H1 (cell line): ENCODE results near the gene MSI2. TPM values are rescaled to one million over a fixed set of nuclear protein-coding genes. Genes with fewer than 3 reads are reported as not detected.

Experiments used
- CTCF ChIA-PET: fragments of 300-600 bp; sonication (Branson Sonifier 250); formaldehyde crosslinking; loops from one replicate; lab custom pipeline; 2021; ENCODE audit not compliant: partially characterized antibody; lab: Charles Lee
- POLR2A ChIA-PET: fragments of 300-600 bp; sonication (Branson Sonifier 250); formaldehyde crosslinking; loops from one replicate; lab custom pipeline; 2021; ENCODE audit warnings: inconsistent platforms; ENCODE audit not compliant: partially characterized antibody; lab: Charles Lee
- DNase-seq, 2 experiments: peaks; one replicate each; pipeline versions ENCODE4 v3.0.0 to v3.0.0-alpha.2; 2010 to 2022; ENCODE audit warnings: low spot score in 2 of 2, low read depth in 1 of 2, mixed read lengths in 1 of 2
- FAIRE-seq: peaks from 2 replicates; lab custom pipeline; 2011; peaks lifted over from hg19 to GRCh38; lab: Jason Lieb, UNC
- H2AFZ ChIP-seq: 2 replicates; pipeline ENCODE4 v1.8.1; 2012; ENCODE audit warnings: low read length, inconsistent platforms
- H2AK5ac ChIP-seq: 2 replicates; pipeline ENCODE4 v1.6.1; 2013; ENCODE audit warnings: low read depth, low read length
- H2BK120ac ChIP-seq: replicated peaks from 2 replicates; pipeline ENCODE3; 2013; ENCODE audit warnings: low read depth, low read length, inconsistent platforms
- H2BK12ac ChIP-seq: 2 replicates; pipeline ENCODE4 v1.6.1; 2013; ENCODE audit warnings: low read depth, low read length
- H2BK15ac ChIP-seq: 2 replicates; pipeline ENCODE4 v1.6.1; 2013; ENCODE audit warnings: low read length
- H2BK20ac ChIP-seq: 2 replicates; pipeline ENCODE4 v1.6.1; 2013; ENCODE audit warnings: low read length
- H2BK5ac ChIP-seq: 2 replicates; pipeline ENCODE4 v1.6.1; 2013; ENCODE audit warnings: low read depth, low read length
- H3K14ac ChIP-seq: 2 replicates; pipeline ENCODE4 v1.6.1; 2013; ENCODE audit warnings: inconsistent platforms; ENCODE audit not compliant: insufficient read length
- H3K18ac ChIP-seq: 2 replicates; pipeline ENCODE4 v1.6.1; 2013; ENCODE audit warnings: low read length; ENCODE audit errors: extremely low read depth
- H3K23ac ChIP-seq: 2 replicates; pipeline ENCODE4 v1.6.1; 2013; ENCODE audit warnings: inconsistent platforms; ENCODE audit not compliant: insufficient read length
- H3K23me2 ChIP-seq: 2 replicates; pipeline ENCODE4 v1.6.1; 2013; ENCODE audit warnings: low read depth, low read length
- H3K27ac ChIP-seq: 2 replicates; pipeline ENCODE4 v1.6.1; 2011; ENCODE audit warnings: low read depth, low read length, inconsistent platforms
- H3K27me3 ChIP-seq, 4 experiments: replicated peaks in 1 of 4; 1 replicate in 1 of 4; 2 replicates in 3 of 4; pipeline versions ENCODE4 v1.6.1 to v1.8.1; 2011 to 2013; ENCODE audit warnings: low read length in 3 of 4, mild to moderate bottlenecking in 3 of 4, inconsistent platforms in 2 of 4, mixed read lengths in 2 of 4, moderate library complexity in 1 of 4; ENCODE audit not compliant: control insufficient read depth in 3 of 4, insufficient read depth in 3 of 4; ENCODE audit errors: extremely low read depth in 1 of 4
- H3K36me3 ChIP-seq, 4 experiments: 2 replicates each; pipeline versions ENCODE4 v1.6.1 to v1.8.1; 2011 to 2013; ENCODE audit warnings: mild to moderate bottlenecking in 4 of 4, low read length in 3 of 4, moderate library complexity in 2 of 4, control low read depth in 1 of 4, inconsistent platforms in 1 of 4; ENCODE audit not compliant: insufficient read depth in 4 of 4, control insufficient read depth in 2 of 4
- H3K4ac ChIP-seq: replicated peaks from 2 replicates; pipeline ENCODE3; 2013; ENCODE audit warnings: low read length, low read depth, mixed read lengths, inconsistent platforms; ENCODE audit not compliant: insufficient read length
- H3K4me1 ChIP-seq, 4 experiments: replicated peaks in 1 of 4; 1 replicate in 1 of 4; 2 replicates in 3 of 4; pipeline versions ENCODE4 v1.6.1 to v1.8.1; 2011 to 2013; ENCODE audit warnings: low read length in 3 of 4, inconsistent platforms in 2 of 4, mixed read lengths in 1 of 4; ENCODE audit not compliant: insufficient read depth in 4 of 4, control insufficient read depth in 3 of 4
- H3K4me2 ChIP-seq, 2 experiments: 2 replicates each; pipeline versions ENCODE4 v1.6.1 to v1.8.1; 2011 to 2013; ENCODE audit warnings: low read depth in 2 of 2, low read length in 2 of 2, control low read depth in 1 of 2, inconsistent platforms in 1 of 2, mild to moderate bottlenecking in 1 of 2; ENCODE audit not compliant: insufficient read depth in 1 of 2
- H3K4me3 ChIP-seq, 4 experiments: fragments of 200-600, 300-600 bp in 1 of 4; sonication (generic), shearing (Covaris generic), sonication (Bioruptor Twin) in 1 of 4; 2 replicates each; pipeline versions ENCODE4 v1.5.1 to v1.8.1; 2011 to 2016; ENCODE audit warnings: low read length in 4 of 4, low read depth in 3 of 4, control low read depth in 2 of 4, inconsistent platforms in 2 of 4, mild to moderate bottlenecking in 2 of 4, mixed read lengths in 1 of 4, moderate library complexity in 1 of 4; ENCODE audit not compliant: insufficient read depth in 2 of 4; ENCODE audit errors: extremely low read depth in 1 of 4
- H3K56ac ChIP-seq: replicated peaks from 2 replicates; pipeline ENCODE3; 2013; ENCODE audit warnings: low read depth, mild to moderate bottlenecking, mixed read lengths, low read length, inconsistent platforms; ENCODE audit not compliant: insufficient read length
- H3K79me1 ChIP-seq: 2 replicates; pipeline ENCODE4 v1.6.1; 2013; ENCODE audit warnings: low read depth, low read length, control low read depth
- H3K79me2 ChIP-seq, 2 experiments: 2 replicates each; pipeline versions ENCODE4 v1.6.1 to v1.8.1; 2012 to 2013; ENCODE audit warnings: low read length in 2 of 2, mild to moderate bottlenecking in 2 of 2, inconsistent platforms in 1 of 2; ENCODE audit not compliant: insufficient read depth in 2 of 2, control insufficient read depth in 1 of 2
- H3K9ac ChIP-seq, 4 experiments: replicated peaks in 1 of 4; 1 replicate in 1 of 4; 2 replicates in 3 of 4; pipeline versions ENCODE4 v1.6.1 to v1.8.1; 2011 to 2013; ENCODE audit warnings: low read depth in 3 of 4, low read length in 3 of 4, control low read depth in 2 of 4, mild to moderate bottlenecking in 2 of 4, moderate library complexity in 2 of 4, inconsistent platforms in 1 of 4; ENCODE audit errors: extremely low read depth in 1 of 4
- H3K9me3 ChIP-seq, 2 experiments: 2 replicates each; pipeline versions ENCODE4 v1.6.1 to v1.8.1; 2012 to 2013; ENCODE audit warnings: mild to moderate bottlenecking in 2 of 2, moderate library complexity in 2 of 2, control low read depth in 1 of 2, inconsistent platforms in 1 of 2, low read depth in 1 of 2, low read length in 1 of 2, mixed read lengths in 1 of 2; ENCODE audit not compliant: insufficient read depth in 2 of 2
- H4K20me1 ChIP-seq, 2 experiments: replicated peaks in 1 of 2; 2 replicates each; pipeline versions ENCODE3 to v1.8.1; 2011 to 2013; ENCODE audit warnings: inconsistent platforms in 2 of 2, low read length in 2 of 2, mild to moderate bottlenecking in 1 of 2; ENCODE audit not compliant: insufficient read depth in 2 of 2, control insufficient read depth in 1 of 2
- H4K5ac ChIP-seq: 2 replicates; pipeline ENCODE4 v1.6.1; 2013; ENCODE audit warnings: low read length, low read depth, mixed read lengths, inconsistent platforms; ENCODE audit not compliant: insufficient read length
- H4K8ac ChIP-seq: 2 replicates; pipeline ENCODE4 v1.8.0; 2013; ENCODE audit warnings: mild to moderate bottlenecking, moderate library complexity, low read length, inconsistent platforms; ENCODE audit not compliant: insufficient read depth; ENCODE audit errors: extremely low read depth
- H4K91ac ChIP-seq: replicated peaks from 2 replicates; pipeline ENCODE3; 2013; ENCODE audit warnings: low read length, mixed read lengths, inconsistent platforms; ENCODE audit not compliant: insufficient read length
- BCL11A ChIP-seq, 2 experiments: IDR thresholded peaks; one replicate each; pipeline ENCODE4 v1.6.1; 2011; ENCODE audit warnings: low read depth in 2 of 2, low read length in 2 of 2, mild to moderate bottlenecking in 2 of 2
- CBX5 ChIP-seq: fragments of 300-800, 300-1000 bp; sonication (generic); IDR thresholded peaks from 2 replicates; pipeline ENCODE4 v1.7.1; 2016; ENCODE audit warnings: antibody characterized with exemption, low read length, low read depth
- CHD2 ChIP-seq: IDR thresholded peaks from 2 replicates; pipeline ENCODE4 v1.6.1; 2012; ENCODE audit warnings: low read length, improper control_type of control experiment
- CREB1 ChIP-seq: IDR thresholded peaks from 2 replicates; pipeline ENCODE4 v1.6.1; 2012; ENCODE audit warnings: inconsistent platforms
- EGR1 ChIP-seq: IDR thresholded peaks from 2 replicates; pipeline ENCODE4 v1.6.1; 2011; ENCODE audit warnings: low read depth, low read length, borderline replicate concordance
- GTF2F1 ChIP-seq: IDR thresholded peaks from 2 replicates; pipeline ENCODE4 v1.6.1; 2012; ENCODE audit warnings: low read depth, low read length, improper control_type of control experiment, borderline replicate concordance
- JUND ChIP-seq: IDR thresholded peaks from 2 replicates; pipeline ENCODE4 v1.6.1; 2011; ENCODE audit warnings: mild to moderate bottlenecking, improper control_type of control experiment, low read length
- POU5F1 ChIP-seq: IDR thresholded peaks from 2 replicates; pipeline ENCODE4 v1.6.1; 2011; ENCODE audit warnings: low read depth, mild to moderate bottlenecking, low read length, moderate library complexity
- SAP30 ChIP-seq: fragments of 300-600 bp; sonication (generic); IDR thresholded peaks from 2 replicates; pipeline ENCODE4 v1.7.1; 2012; ENCODE audit warnings: low read length, moderate library complexity, mild to moderate bottlenecking, inconsistent platforms; ENCODE audit not compliant: insufficient read depth, insufficient replicate concordance
- SP2 ChIP-seq: IDR thresholded peaks from 2 replicates; pipeline ENCODE4 v1.6.1; 2012; ENCODE audit warnings: mild to moderate bottlenecking, low read length, inconsistent platforms
- TAF1 ChIP-seq: IDR thresholded peaks from 2 replicates; pipeline ENCODE4 v1.6.1; 2011; ENCODE audit warnings: mild to moderate bottlenecking, low read depth, low read length
- ZNF274 ChIP-seq: IDR thresholded peaks from 2 replicates; pipeline ENCODE4 v1.7.0; 2012; ENCODE audit warnings: low read length, borderline replicate concordance; ENCODE audit errors: extremely low read depth
- WGBS, 2 experiments: shearing (Covaris generic) in 1 of 2; methylation state at CpG; one replicate each; pipeline versions ENCODE4 v1.1.6 to v1.1.7; 2013 to 2015; ENCODE audit warnings: low lambda C conversion rate in 2 of 2, mixed read lengths in 2 of 2, inconsistent platforms in 1 of 2, low coverage in 1 of 2, missing lambda C conversion rate in 1 of 2; ENCODE audit not compliant: insufficient replicate concordance in 2 of 2, insufficient coverage in 1 of 2, insufficient read length in 1 of 2; ENCODE audit errors: extremely low coverage in 1 of 2, missing lambda C conversion rate in 1 of 2; 5-methylcytosine and 5-hydroxymethylcytosine counted together
- polyA plus RNA-seq, 7 experiments: library from polyadenylated mRNA; depleted of rRNA in 3 of 7; stranded (reverse) in 5 of 7; unstranded in 2 of 7; fragments of >200 nt in 5 of 7; fragments of 200-250 nt in 2 of 7; gene quantifications; 1 replicate in 5 of 7; 2 replicates in 1 of 7; 4 replicates in 1 of 7; pipeline versions ENCODE4 v1.2.1 to v1.2.3, GENCODE V29; 2011 to 2013; ENCODE audit warnings: missing spikeins in 2 of 7, mixed read lengths in 2 of 7
- total RNA-seq: library from RNA; stranded (reverse); fragmentation: NEBNext Ultra II Directional; extraction: Animal tissue kit (Norgen Biotek cat#: 25700); gene quantifications from 2 replicates; pipeline ENCODE4 v1.2.1, GENCODE V29; 2021

Gene MSI2
- total and polyA plus RNA-seq, 2 of the 8 experiments (the other 6 are each of a cell fraction or from before 2014, with no cell fraction given), result 36.7 to 80.6 TPM

DNA sequence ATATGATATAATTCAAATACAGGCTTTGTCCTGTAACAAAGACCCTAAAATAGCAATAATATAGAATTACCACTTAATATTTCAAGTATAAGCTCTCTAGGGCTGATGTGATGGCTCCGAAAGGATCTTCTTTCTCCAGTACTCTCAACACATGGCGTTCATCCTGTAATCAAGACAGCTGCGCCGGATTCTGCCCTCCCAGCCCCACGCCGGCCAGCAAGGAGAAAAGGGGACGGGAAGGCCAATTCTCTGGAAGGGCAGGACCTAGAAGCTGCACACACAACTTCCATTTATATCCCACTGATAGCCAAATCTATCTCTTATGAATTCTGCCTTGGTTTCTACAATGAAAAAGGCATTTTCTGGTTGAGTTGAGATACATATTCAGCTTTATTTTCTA is 456.8 kb downstream of the MSI2 start:
- no peak overlapping the region for H3K23ac ChIP-seq
- H2BK20ac ChIP-seq, result no peak overlapping the region
- H4K5ac ChIP-seq, result no peak overlapping the region
- TF ChIP-seq CHD2, result no peak
- no peak for TF ChIP-seq BCL11A (IDR thresholded peaks at IDR 0.05; ENCODE audit: low read depth in 2 of 2, low read length in 2 of 2)
- no peak for TF ChIP-seq ZNF274
- no peak for TF ChIP-seq SP2
- TF ChIP-seq JUND, result no peak
- no peak for TF ChIP-seq GTF2F1
- no peak for TF ChIP-seq EGR1
- TF ChIP-seq CREB1, result no peak
- TF ChIP-seq SAP30, result no peak
- no peak for TF ChIP-seq CBX5
- no peak for TF ChIP-seq POU5F1
- TF ChIP-seq TAF1, result no peak
- 89% methylated on average over 7 of the region's 7 CpGs; no CpG with 5 or more reads in 1 of the 2 experiments for WGBS, 2 experiments
- H4K91ac ChIP-seq, result no peak overlapping the region
- H3K4me3 ChIP-seq, result no peak overlapping the region
- H3K36me3 ChIP-seq, result no peaks in the 10 kb centered on the region
- FAIRE-seq (no peak), DNase-seq (peak in 1 of 2 experiments; percentile 20)
- no peaks in the 10 kb centered on the region for H3K27me3 ChIP-seq
- CTCF ChIA-PET, result interaction anchor here (0.7 to 3.7 kb wide), 7 partner anchors 15 to 161 kb away, joined by 3 to 11 read pairs (median 3); no protein-coding TSS in a partner anchor
- no peak overlapping the region for H2BK120ac ChIP-seq
- no peaks in the 10 kb centered on the region for H3K79me2 ChIP-seq
- H3K4me1 ChIP-seq, result peaks cover 0 to 4% (median 2%) of the 10 kb centered on the region in 4 experiments; a peak in 5 of 7 replicates
- H3K14ac ChIP-seq, result no peak overlapping the region
- H3K27ac ChIP-seq, result no peak overlapping the region
- H3K4ac ChIP-seq, result no peak overlapping the region
- H3K56ac ChIP-seq, result no peak overlapping the region
- no peak overlapping the region for H3K18ac ChIP-seq
- H4K20me1 ChIP-seq, result no peaks in the 10 kb centered on the region
- no peak overlapping the region for H3K4me2 ChIP-seq
- H2AK5ac ChIP-seq, result no peak overlapping the region
- no peak overlapping the region for H3K9ac ChIP-seq
- H2BK15ac ChIP-seq, result no peak overlapping the region
- H3K79me1 ChIP-seq, result no peaks in the 10 kb centered on the region
- H2BK5ac ChIP-seq, result no peak overlapping the region
- H2BK12ac ChIP-seq, result no peak overlapping the region
- no peaks in the 10 kb centered on the region for H3K23me2 ChIP-seq
- H4K8ac ChIP-seq, result no peak overlapping the region
- no peaks in the 10 kb centered on the region for H3K9me3 ChIP-seq
- POLR2A ChIA-PET, result no interaction called here
- no peak overlapping the region for H2AFZ ChIP-seq
